HG03060 (cell line): ENCODE measurements around the gene AMMECR1L.
"Not testable (repeated sequence)": the region's sequence is repeated elsewhere in the genome, so short reads cannot be mapped to it uniquely, and the experiment has no call there.

ENCODE experiments used
- ATAC-seq: cut with Tn5 transposase; IDR thresholded peaks from one replicate; pipeline ENCODE4 v1.9.1; 2021; ENCODE audit warnings: low read depth, moderate number of reproducible peaks; ENCODE audit not compliant: unreplicated experiment

Gene AMMECR1L

GRCh38 chr2:127887776-127888130 lies 2.0 kb upstream of the AMMECR1L start:
- ATAC-seq, result no peak

- no peak for ATAC-seq
These were observed 1.5 kb upstream of the AMMECR1L start for GRCh38 chr2:127887082-127887775.

- ATAC-seq, result not testable (repeated sequence)
These were observed 808 bp upstream of the AMMECR1L start for GRCh38 chr2:127886593-127886935.

- not testable (repeated sequence) for ATAC-seq
These were observed 655 bp downstream of the AMMECR1L start for GRCh38 chr2:127884861-127885740.

GRCh38 chr2:127884436-127884835 lies 1.3 kb downstream of the AMMECR1L start:
- no peak for ATAC-seq

GRCh38 chr2:127879899-127880298 lies 5.9 kb downstream of the AMMECR1L start:
- ATAC-seq, result no peak

GRCh38 chr2:127877626-127878025 lies 8.1 kb downstream of the AMMECR1L start:
- no peak for ATAC-seq

GRCh38 chr2:127877136-127877535 lies 8.6 kb downstream of the AMMECR1L start:
- ATAC-seq, result no peak

GRCh38 chr2:127874378-127875269 lies 11.1 kb downstream of the AMMECR1L start:
- ATAC-seq, result no peak

GRCh38 chr2:127873707-127874303 lies 12.0 kb downstream of the AMMECR1L start:
- ATAC-seq, result no peak

- no peak for ATAC-seq
These were observed 13.4 kb downstream of the AMMECR1L start for GRCh38 chr2:127872354-127872753.

GRCh38 chr2:127865926-127866325 lies 19.8 kb downstream of the AMMECR1L start:
- ATAC-seq, result no peak

- ATAC-seq, result no peak
These were observed 20.9 kb downstream of the AMMECR1L start for GRCh38 chr2:127864877-127865276.

GRCh38 chr2:127862228-127862627 lies 23.5 kb downstream of the AMMECR1L start:
- no peak for ATAC-seq

GRCh38 chr2:127860130-127860529 lies 25.6 kb downstream of the AMMECR1L start:
- ATAC-seq, result no peak

- no peak for ATAC-seq
These were observed 26.1 kb downstream of the AMMECR1L start for GRCh38 chr2:127859712-127860085.

- no peak for ATAC-seq
These were observed 28.4 kb downstream of the AMMECR1L start for GRCh38 chr2:127857265-127857808.

- no peak for ATAC-seq
These were observed 32.1 kb downstream of the AMMECR1L start for GRCh38 chr2:127853671-127854070.

- ATAC-seq, result no peak
These were observed 33.4 kb downstream of the AMMECR1L start for GRCh38 chr2:127852388-127852787.

GRCh38 chr2:127847931-127848330 lies 37.8 kb downstream of the AMMECR1L start:
- ATAC-seq, result no peak
